ENCODE results near the gene TTLL11. TPM values are rescaled to one million over a fixed set of nuclear protein-coding genes. Genes with fewer than 3 reads are reported as not detected.

The TTLL11 gene
- total and polyA plus RNA-seq, 2 experiments from 2014 or later = 0.57 to 1.4 TPM

- Mint-ChIP-seq H3K27me3 (ENCODE audit: insufficient read depth, low read depth, poor library complexity) (no peaks in the 10 kb centered on the region), H3K4me1 (peaks cover 3% of the 10 kb centered on the region; the same call in 2 of the 3 replicates), H3K9me3 (no peaks in the 10 kb centered on the region; the same call in 2 of the 3 replicates), H3K27ac (no peak overlapping the region), H3K4me3 (no peak overlapping the region), H3K36me3 (ENCODE audit: low read depth) (no peaks in the 10 kb centered on the region)
- Histone ChIP-seq H3K27me3 (ENCODE audit: insufficient read depth) (no peaks in the 10 kb centered on the region), H3K9me2 (ENCODE audit: insufficient read depth) (peaks cover 5% of the 10 kb centered on the region; the same call in 1 of the 2 replicates), H3F3A (replicated peaks; ENCODE audit: low read depth) (no peaks in the 10 kb centered on the region), H3K27ac (ENCODE audit: low read depth) (no peak overlapping the region), H2AFZ (no peak overlapping the region), H3K4me1 (ENCODE audit: insufficient read depth) (no peaks in the 10 kb centered on the region), H3K4me3 (no peak overlapping the region), H3K4me2 (no peak overlapping the region), H4K20me1 (replicated peaks; ENCODE audit: insufficient read depth) (no peaks in the 10 kb centered on the region), H3K36me3 (ENCODE audit: insufficient read depth) (no peaks in the 10 kb centered on the region), H3K79me2 (replicated peaks; ENCODE audit: insufficient read depth) (no peaks in the 10 kb centered on the region)
- ATAC-seq (no peak), DNase-seq (ENCODE audit: low spot score) (no peak)
- TF ChIP-seq EZH2phosphoT487 (IDR thresholded peaks at IDR 0.05; ENCODE audit: unreplicated experiment) = no peak
- no peak for TF ChIP-seq NANOG (IDR thresholded peaks at IDR 0.05; ENCODE audit: borderline replicate concordance)
- no peak for TF ChIP-seq ZNF114 (CRISPR knock-in tag; IDR thresholded peaks at IDR 0.05)
- TF ChIP-seq CTCF (conservative IDR thresholded peaks at IDR 0.05; ENCODE audit: low read depth in 2 of 2) = no peak
- TF ChIP-seq ZNF331 (CRISPR knock-in tag; IDR thresholded peaks at IDR 0.05; ENCODE audit: low read depth) = no peak
- TF ChIP-seq, protein P1, sequence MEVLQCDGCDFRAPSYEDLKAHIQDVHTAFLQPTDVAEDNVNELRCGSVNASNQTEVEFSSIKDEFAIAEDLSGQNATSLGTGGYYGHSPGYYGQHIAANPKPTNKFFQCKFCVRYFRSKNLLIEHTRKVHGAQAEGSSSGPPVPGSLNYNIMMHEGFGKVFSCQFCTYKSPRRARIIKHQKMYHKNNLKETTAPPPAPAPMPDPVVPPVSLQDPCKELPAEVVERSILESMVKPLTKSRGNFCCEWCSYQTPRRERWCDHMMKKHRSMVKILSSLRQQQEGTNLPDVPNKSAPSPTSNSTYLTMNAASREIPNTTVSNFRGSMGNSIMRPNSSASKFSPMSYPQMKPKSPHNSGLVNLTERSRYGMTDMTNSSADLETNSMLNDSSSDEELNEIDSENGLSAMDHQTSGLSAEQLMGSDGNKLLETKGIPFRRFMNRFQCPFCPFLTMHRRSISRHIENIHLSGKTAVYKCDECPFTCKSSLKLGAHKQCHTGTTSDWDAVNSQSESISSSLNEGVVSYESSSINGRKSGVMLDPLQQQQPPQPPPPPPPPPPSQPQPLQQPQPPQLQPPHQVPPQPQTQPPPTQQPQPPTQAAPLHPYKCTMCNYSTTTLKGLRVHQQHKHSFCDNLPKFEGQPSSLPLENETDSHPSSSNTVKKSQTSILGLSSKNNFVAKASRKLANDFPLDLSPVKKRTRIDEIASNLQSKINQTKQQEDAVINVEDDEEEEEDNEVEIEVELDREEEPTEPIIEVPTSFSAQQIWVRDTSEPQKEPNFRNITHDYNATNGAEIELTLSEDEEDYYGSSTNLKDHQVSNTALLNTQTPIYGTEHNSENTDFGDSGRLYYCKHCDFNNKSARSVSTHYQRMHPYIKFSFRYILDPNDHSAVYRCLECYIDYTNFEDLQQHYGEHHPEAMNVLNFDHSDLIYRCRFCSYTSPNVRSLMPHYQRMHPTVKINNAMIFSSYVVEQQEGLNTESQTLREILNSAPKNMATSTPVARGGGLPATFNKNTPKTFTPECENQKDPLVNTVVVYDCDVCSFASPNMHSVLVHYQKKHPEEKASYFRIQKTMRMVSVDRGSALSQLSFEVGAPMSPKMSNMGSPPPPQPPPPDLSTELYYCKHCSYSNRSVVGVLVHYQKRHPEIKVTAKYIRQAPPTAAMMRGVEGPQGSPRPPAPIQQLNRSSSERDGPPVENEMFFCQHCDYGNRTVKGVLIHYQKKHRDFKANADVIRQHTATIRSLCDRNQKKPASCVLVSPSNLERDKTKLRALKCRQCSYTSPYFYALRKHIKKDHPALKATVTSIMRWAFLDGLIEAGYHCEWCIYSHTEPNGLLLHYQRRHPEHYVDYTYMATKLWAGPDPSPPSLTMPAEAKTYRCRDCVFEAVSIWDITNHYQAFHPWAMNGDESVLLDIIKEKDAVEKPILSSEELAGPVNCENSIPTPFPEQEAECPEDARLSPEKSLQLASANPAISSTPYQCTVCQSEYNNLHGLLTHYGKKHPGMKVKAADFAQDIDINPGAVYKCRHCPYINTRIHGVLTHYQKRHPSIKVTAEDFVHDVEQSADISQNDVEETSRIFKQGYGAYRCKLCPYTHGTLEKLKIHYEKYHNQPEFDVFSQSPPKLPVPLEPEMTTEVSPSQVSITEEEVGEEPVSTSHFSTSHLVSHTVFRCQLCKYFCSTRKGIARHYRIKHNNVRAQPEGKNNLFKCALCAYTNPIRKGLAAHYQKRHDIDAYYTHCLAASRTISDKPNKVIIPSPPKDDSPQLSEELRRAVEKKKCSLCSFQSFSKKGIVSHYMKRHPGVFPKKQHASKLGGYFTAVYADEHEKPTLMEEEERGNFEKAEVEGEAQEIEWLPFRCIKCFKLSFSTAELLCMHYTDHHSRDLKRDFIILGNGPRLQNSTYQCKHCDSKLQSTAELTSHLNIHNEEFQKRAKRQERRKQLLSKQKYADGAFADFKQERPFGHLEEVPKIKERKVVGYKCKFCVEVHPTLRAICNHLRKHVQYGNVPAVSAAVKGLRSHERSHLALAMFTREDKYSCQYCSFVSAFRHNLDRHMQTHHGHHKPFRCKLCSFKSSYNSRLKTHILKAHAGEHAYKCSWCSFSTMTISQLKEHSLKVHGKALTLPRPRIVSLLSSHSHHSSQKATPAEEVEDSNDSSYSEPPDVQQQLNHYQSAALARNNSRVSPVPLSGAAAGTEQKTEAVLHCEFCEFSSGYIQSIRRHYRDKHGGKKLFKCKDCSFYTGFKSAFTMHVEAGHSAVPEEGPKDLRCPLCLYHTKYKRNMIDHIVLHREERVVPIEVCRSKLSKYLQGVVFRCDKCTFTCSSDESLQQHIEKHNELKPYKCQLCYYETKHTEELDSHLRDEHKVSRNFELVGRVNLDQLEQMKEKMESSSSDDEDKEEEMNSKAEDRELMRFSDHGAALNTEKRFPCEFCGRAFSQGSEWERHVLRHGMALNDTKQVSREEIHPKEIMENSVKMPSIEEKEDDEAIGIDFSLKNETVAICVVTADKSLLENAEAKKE (CRISPR knock-in tag; IDR thresholded peaks at IDR 0.05) = no peak
- no peak for TF ChIP-seq JUNB (IDR thresholded peaks at IDR 0.05; ENCODE audit: unreplicated experiment)
- no peak for TF ChIP-seq EZH2 (IDR thresholded peaks at IDR 0.05; ENCODE audit: low read depth, unreplicated experiment)
- TF ChIP-seq STAT1 (IDR thresholded peaks at IDR 0.05; ENCODE audit: unreplicated experiment) = no peak
These were observed 180.1 kb downstream of the TTLL11 start for GRCh38 chr9:121912812-121913627.
